GM23338 (cell line): Measurements from ENCODE around the gene SLC25A15. TPM values are rescaled to one million over a fixed set of nuclear protein-coding genes. Genes with fewer than 3 reads are reported as not detected.

ENCODE experiments used
- ATAC-seq: fragments of 200-7000 bp; cut with Tn5 transposase; 3 replicates; pipeline ENCODE4 v1.9.1; 2020
- DNase-seq: peaks from one replicate; pipeline ENCODE4 v3.0.0-alpha.2; 2015; ENCODE audit warnings: low spot score
- H2AFZ ChIP-seq: fragments of 200-600 bp; sonication (generic); 2 replicates; pipeline ENCODE4 v1.8.0; 2016; ENCODE audit warnings: antibody characterized with exemption, mild to moderate bottlenecking, moderate library complexity
- H3F3A ChIP-seq: fragments of 200-600 bp; sonication (generic); replicated peaks from 2 replicates; pipeline ENCODE4 v1.8.0; 2017; ENCODE audit warnings: antibody characterized with exemption, mixed run types, low read depth
- H3K27ac ChIP-seq: fragments of 200-600 bp; sonication (generic); 2 replicates; pipeline ENCODE4 v1.6.1; 2016; ENCODE audit warnings: low read depth
- H3K27me3 ChIP-seq: fragments of 200-600 bp; sonication (generic); 2 replicates; pipeline ENCODE4 v1.8.0; 2016; ENCODE audit warnings: mild to moderate bottlenecking, mixed run types, moderate library complexity; ENCODE audit not compliant: insufficient read depth
- H3K36me3 ChIP-seq: fragments of 200-600 bp; sonication (generic); 2 replicates; pipeline ENCODE4 v1.8.0; 2016; ENCODE audit warnings: mild to moderate bottlenecking; ENCODE audit not compliant: insufficient read depth
- H3K4me1 ChIP-seq: fragments of 200-600 bp; sonication (generic); 2 replicates; pipeline ENCODE4 v1.8.0; 2016; ENCODE audit warnings: mild to moderate bottlenecking, moderate library complexity; ENCODE audit not compliant: insufficient read depth
- H3K4me2 ChIP-seq: fragments of 200-600 bp; sonication (generic); 2 replicates; pipeline ENCODE4 v1.7.1; 2017; ENCODE audit warnings: mixed run types
- H3K4me3 ChIP-seq: fragments of 200-600 bp; sonication (generic); 2 replicates; pipeline ENCODE4 v1.6.1; 2016; ENCODE audit warnings: mixed run types
- H3K79me2 ChIP-seq: fragments of 200-600 bp; sonication (generic); replicated peaks from 2 replicates; pipeline ENCODE4 v1.8.0; 2017; ENCODE audit warnings: mild to moderate bottlenecking; ENCODE audit not compliant: insufficient read depth
- H3K9me2 ChIP-seq: fragments of 200-600 bp; sonication (generic); 2 replicates; pipeline ENCODE4 v1.8.0; 2017; ENCODE audit not compliant: insufficient read depth
- H4K20me1 ChIP-seq: fragments of 200-600 bp; sonication (generic); replicated peaks from 2 replicates; pipeline ENCODE4 v1.8.0; 2017; ENCODE audit warnings: mild to moderate bottlenecking; ENCODE audit not compliant: insufficient read depth
- H3K27ac Mint-ChIP-seq: 2 replicates; pipeline ENCODE4 v1.8.0; 2020; ENCODE audit warnings: inconsistent platforms, mild to moderate bottlenecking, moderate library complexity, mixed read lengths
- H3K27me3 Mint-ChIP-seq: 3 replicates; pipeline ENCODE4 v1.8.0; 2022; ENCODE audit warnings: low read depth, mild to moderate bottlenecking, moderate library complexity, mixed read lengths, inconsistent platforms; ENCODE audit not compliant: insufficient read depth, poor library complexity
- H3K36me3 Mint-ChIP-seq: 3 replicates; pipeline ENCODE4 v1.8.0; 2021; ENCODE audit warnings: low read depth, mild to moderate bottlenecking, inconsistent platforms, moderate library complexity, mixed read lengths
- H3K4me1 Mint-ChIP-seq: 3 replicates; pipeline ENCODE4 v1.8.0; 2020; ENCODE audit warnings: mild to moderate bottlenecking, inconsistent platforms, mixed read lengths
- H3K4me3 Mint-ChIP-seq: 3 replicates; pipeline ENCODE4 v1.8.0; 2021; ENCODE audit warnings: moderate library complexity, mild to moderate bottlenecking, inconsistent platforms, mixed read lengths
- H3K9me3 Mint-ChIP-seq: 3 replicates; pipeline ENCODE4 v1.8.0; 2020; ENCODE audit warnings: moderate library complexity, mild to moderate bottlenecking, inconsistent platforms, mixed read lengths
- CREB1 ChIP-seq: fragments of 250-450 bp; sonication (Bioruptor Pico); IDR thresholded peaks from 2 replicates; pipeline ENCODE4 v1.5.0; 2020; ENCODE audit warnings: low read depth, mild to moderate bottlenecking, moderate library complexity
- EZH2 ChIP-seq: fragments of 200-600 bp; sonication (generic); IDR thresholded peaks from one replicate; pipeline ENCODE4 v1.8.0; 2017; ENCODE audit warnings: antibody characterized with exemption, mild to moderate bottlenecking, low read depth; ENCODE audit not compliant: unreplicated experiment
- EZH2phosphoT487 ChIP-seq: fragments of 200-600 bp; sonication (generic); IDR thresholded peaks from one replicate; pipeline ENCODE4 v1.8.1; 2018; ENCODE audit warnings: antibody characterized with exemption; ENCODE audit not compliant: unreplicated experiment
- JUNB ChIP-seq: IDR thresholded peaks from one replicate; pipeline ENCODE4 v1.6.1; 2016; ENCODE audit warnings: antibody characterized with exemption; ENCODE audit not compliant: unreplicated experiment
- NANOG ChIP-seq: IDR thresholded peaks from 2 replicates; pipeline ENCODE4 v1.6.1; 2016; ENCODE audit warnings: antibody characterized with exemption, borderline replicate concordance
- POLR2AphosphoS5 ChIP-seq: IDR thresholded peaks from 2 replicates; pipeline ENCODE4 v1.6.1; 2016; ENCODE audit warnings: antibody characterized with exemption, low read depth
- STAT1 ChIP-seq: IDR thresholded peaks from one replicate; pipeline ENCODE4 v1.6.1; 2016; ENCODE audit warnings: antibody characterized with exemption; ENCODE audit not compliant: unreplicated experiment
- ZNF114 ChIP-seq: fragments of 250-450 bp; sonication (Bioruptor Pico); IDR thresholded peaks from 2 replicates; pipeline ENCODE4 v1.5.0; 2020; ENCODE audit warnings: mild to moderate bottlenecking, moderate library complexity
- ZNF331 ChIP-seq: fragments of 250-450 bp; sonication (Bioruptor Pico); IDR thresholded peaks from 2 replicates; pipeline ENCODE4 v1.5.0; 2020; ENCODE audit warnings: low read depth, mild to moderate bottlenecking, moderate library complexity
- polyA plus RNA-seq: library from polyadenylated mRNA; unstranded; fragments of >200 nt; fragmentation: Nextera tagmentation; extraction: Ambion mirVana; gene quantifications from 2 replicates; pipeline ENCODE4 v1.2.1, GENCODE V29; 2016
- total RNA-seq: library from RNA; depleted of rRNA; stranded (reverse); fragments of >200 nt; shearing (Covaris generic); gene quantifications from 2 replicates; pipeline ENCODE4 v1.2.3, GENCODE V29; 2014
- TF ChIP-seq, protein P1 (sequence below), 2 experiments: fragments of 200-600 bp in 1 of 2; sonication (generic) in 1 of 2; conservative IDR thresholded peaks; 2 replicates each; pipeline versions ENCODE4 v1.5.1 to v1.6.1; 2016 to 2017; ENCODE audit warnings: antibody characterized with exemption in 2 of 2, low read depth in 2 of 2, mild to moderate bottlenecking in 2 of 2, moderate library complexity in 1 of 2
- TF ChIP-seq, protein P2 (sequence below): IDR thresholded peaks from 2 replicates; pipeline ENCODE4 v1.6.1; 2016; ENCODE audit warnings: antibody characterized with exemption
- TF ChIP-seq, protein P3 (sequence below): IDR thresholded peaks from one replicate; pipeline ENCODE4 v1.6.1; 2018; ENCODE audit warnings: antibody characterized with exemption; ENCODE audit not compliant: unreplicated experiment

The SLC25A15 gene
- total and polyA plus RNA-seq, 2 experiments from 2014 or later = 6.5 to 32.6 TPM

DNA sequence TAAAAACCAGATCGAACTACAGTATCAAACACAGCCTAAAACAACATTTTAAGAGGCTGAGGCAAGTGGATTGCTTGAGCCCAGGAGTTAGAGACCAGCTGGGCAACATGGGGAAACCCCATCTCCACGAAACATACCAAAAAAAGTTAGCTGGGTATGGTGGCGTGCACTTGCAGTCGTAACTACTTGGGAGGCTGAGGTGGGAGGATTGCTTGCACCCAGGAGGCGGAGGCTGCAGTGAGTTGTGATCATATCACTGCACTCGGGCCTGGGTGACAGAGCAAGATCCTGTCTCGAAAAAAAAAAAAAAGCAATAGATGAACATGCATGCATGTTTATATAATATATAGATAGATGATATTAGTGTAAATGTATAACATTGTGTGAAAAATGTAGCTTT lies 13.2 kb upstream of the SLC25A15 start:
- DNase-seq (no peak), ATAC-seq (no peak)
- H2AFZ ChIP-seq = no peak overlapping the region; the same call in 1 of the 2 replicates
- no peak overlapping the region for H3K27ac Mint-ChIP-seq
- no peak overlapping the region for H3K27ac ChIP-seq
- no peaks in the 10 kb centered on the region for H3K36me3 ChIP-seq
- peaks cover under 1% of the 10 kb centered on the region for H3K27me3 Mint-ChIP-seq
- H3K27me3 ChIP-seq = no peaks in the 10 kb centered on the region
- no peaks in the 10 kb centered on the region for H4K20me1 ChIP-seq
- no peak overlapping the region for H3K4me3 Mint-ChIP-seq
- no peak overlapping the region for H3K4me2 ChIP-seq
- H3K9me3 Mint-ChIP-seq = no peaks in the 10 kb centered on the region
- H3K4me1 Mint-ChIP-seq = peaks cover 13% of the 10 kb centered on the region
- no peaks in the 10 kb centered on the region; the same call in 1 of the 2 replicates for H3K4me1 ChIP-seq
- H3K79me2 ChIP-seq = no peaks in the 10 kb centered on the region
- H3K4me3 ChIP-seq = no peak overlapping the region
- TF ChIP-seq EZH2phosphoT487 (no peak), JUNB (no peak), NANOG (no peak), STAT1 (no peak), ZNF114 (CRISPR knock-in tag) (no peak)
- TF ChIP-seq, protein P1, sequence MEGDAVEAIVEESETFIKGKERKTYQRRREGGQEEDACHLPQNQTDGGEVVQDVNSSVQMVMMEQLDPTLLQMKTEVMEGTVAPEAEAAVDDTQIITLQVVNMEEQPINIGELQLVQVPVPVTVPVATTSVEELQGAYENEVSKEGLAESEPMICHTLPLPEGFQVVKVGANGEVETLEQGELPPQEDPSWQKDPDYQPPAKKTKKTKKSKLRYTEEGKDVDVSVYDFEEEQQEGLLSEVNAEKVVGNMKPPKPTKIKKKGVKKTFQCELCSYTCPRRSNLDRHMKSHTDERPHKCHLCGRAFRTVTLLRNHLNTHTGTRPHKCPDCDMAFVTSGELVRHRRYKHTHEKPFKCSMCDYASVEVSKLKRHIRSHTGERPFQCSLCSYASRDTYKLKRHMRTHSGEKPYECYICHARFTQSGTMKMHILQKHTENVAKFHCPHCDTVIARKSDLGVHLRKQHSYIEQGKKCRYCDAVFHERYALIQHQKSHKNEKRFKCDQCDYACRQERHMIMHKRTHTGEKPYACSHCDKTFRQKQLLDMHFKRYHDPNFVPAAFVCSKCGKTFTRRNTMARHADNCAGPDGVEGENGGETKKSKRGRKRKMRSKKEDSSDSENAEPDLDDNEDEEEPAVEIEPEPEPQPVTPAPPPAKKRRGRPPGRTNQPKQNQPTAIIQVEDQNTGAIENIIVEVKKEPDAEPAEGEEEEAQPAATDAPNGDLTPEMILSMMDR (conservative IDR thresholded peaks at IDR 0.05; ENCODE audit: low read depth in 2 of 2) = no peak
- TF ChIP-seq, protein P2, sequence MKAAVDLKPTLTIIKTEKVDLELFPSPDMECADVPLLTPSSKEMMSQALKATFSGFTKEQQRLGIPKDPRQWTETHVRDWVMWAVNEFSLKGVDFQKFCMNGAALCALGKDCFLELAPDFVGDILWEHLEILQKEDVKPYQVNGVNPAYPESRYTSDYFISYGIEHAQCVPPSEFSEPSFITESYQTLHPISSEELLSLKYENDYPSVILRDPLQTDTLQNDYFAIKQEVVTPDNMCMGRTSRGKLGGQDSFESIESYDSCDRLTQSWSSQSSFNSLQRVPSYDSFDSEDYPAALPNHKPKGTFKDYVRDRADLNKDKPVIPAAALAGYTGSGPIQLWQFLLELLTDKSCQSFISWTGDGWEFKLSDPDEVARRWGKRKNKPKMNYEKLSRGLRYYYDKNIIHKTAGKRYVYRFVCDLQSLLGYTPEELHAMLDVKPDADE = no peak
- TF ChIP-seq, protein P3, sequence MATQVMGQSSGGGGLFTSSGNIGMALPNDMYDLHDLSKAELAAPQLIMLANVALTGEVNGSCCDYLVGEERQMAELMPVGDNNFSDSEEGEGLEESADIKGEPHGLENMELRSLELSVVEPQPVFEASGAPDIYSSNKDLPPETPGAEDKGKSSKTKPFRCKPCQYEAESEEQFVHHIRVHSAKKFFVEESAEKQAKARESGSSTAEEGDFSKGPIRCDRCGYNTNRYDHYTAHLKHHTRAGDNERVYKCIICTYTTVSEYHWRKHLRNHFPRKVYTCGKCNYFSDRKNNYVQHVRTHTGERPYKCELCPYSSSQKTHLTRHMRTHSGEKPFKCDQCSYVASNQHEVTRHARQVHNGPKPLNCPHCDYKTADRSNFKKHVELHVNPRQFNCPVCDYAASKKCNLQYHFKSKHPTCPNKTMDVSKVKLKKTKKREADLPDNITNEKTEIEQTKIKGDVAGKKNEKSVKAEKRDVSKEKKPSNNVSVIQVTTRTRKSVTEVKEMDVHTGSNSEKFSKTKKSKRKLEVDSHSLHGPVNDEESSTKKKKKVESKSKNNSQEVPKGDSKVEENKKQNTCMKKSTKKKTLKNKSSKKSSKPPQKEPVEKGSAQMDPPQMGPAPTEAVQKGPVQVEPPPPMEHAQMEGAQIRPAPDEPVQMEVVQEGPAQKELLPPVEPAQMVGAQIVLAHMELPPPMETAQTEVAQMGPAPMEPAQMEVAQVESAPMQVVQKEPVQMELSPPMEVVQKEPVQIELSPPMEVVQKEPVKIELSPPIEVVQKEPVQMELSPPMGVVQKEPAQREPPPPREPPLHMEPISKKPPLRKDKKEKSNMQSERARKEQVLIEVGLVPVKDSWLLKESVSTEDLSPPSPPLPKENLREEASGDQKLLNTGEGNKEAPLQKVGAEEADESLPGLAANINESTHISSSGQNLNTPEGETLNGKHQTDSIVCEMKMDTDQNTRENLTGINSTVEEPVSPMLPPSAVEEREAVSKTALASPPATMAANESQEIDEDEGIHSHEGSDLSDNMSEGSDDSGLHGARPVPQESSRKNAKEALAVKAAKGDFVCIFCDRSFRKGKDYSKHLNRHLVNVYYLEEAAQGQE = no peak
- H3K9me2 ChIP-seq = no peaks in the 10 kb centered on the region
- no peaks in the 10 kb centered on the region for H3F3A ChIP-seq
- H3K36me3 Mint-ChIP-seq = no peaks in the 10 kb centered on the region

DNA sequence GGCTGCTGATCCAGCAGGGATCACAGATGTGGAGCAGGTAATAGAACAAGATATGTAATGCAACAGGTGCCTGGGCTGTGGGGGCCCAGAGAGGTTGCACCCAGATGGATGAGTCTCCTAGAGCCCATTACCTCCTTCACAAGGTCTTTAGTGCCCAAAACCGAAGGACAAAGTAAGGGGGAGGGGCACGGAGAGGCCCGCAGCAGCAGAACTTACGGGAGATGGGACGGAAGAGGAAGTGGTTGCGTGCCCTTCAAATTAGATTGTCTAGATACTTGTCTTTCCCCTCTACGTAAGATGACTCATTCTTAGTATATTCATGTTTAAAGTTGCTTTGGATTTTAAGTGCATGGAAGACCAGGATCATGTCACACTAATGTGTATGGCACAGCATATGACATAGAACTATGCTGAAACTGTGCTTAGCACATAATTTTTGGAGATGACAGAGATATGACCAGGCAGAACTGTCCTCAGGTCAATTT lies 12.7 kb upstream of the SLC25A15 start:
- Histone ChIP-seq H3K4me3 (no peak overlapping the region), H3K4me1 (no peaks in the 10 kb centered on the region; the same call in 1 of the 2 replicates), H3K27ac (no peak overlapping the region), H4K20me1 (no peaks in the 10 kb centered on the region), H3K9me2 (no peaks in the 10 kb centered on the region), H3K79me2 (no peaks in the 10 kb centered on the region), H3K36me3 (no peaks in the 10 kb centered on the region), H2AFZ (no peak overlapping the region; the same call in 1 of the 2 replicates), H3K4me2 (no peak overlapping the region), H3F3A (no peaks in the 10 kb centered on the region), H3K27me3 (no peaks in the 10 kb centered on the region)
- DNase-seq = no peak
- H3K4me3 Mint-ChIP-seq = no peak overlapping the region
- no peaks in the 10 kb centered on the region for H3K27me3 Mint-ChIP-seq
- peaks cover 13% of the 10 kb centered on the region for H3K4me1 Mint-ChIP-seq
- no peak overlapping the region for H3K27ac Mint-ChIP-seq
- no peaks in the 10 kb centered on the region for H3K9me3 Mint-ChIP-seq
- ATAC-seq = no peak
- H3K36me3 Mint-ChIP-seq = no peaks in the 10 kb centered on the region; the same call in 2 of the 3 replicates
- TF ChIP-seq ZNF114 (CRISPR knock-in tag) (no peak), ZNF331 (CRISPR knock-in tag) (no peak), POLR2AphosphoS5 (no peak), CREB1 (CRISPR knock-in tag) (no peak), EZH2 (no peak), NANOG (no peak)
